Midbrain (tissue), 1 donor: ENCODE data around the gene C15orf61.

Experiments
- DNase-seq: peaks from one replicate; lab custom pipeline; 2025; lab: John Stamatoyannopoulos, UW

C15orf61 gene

DNA sequence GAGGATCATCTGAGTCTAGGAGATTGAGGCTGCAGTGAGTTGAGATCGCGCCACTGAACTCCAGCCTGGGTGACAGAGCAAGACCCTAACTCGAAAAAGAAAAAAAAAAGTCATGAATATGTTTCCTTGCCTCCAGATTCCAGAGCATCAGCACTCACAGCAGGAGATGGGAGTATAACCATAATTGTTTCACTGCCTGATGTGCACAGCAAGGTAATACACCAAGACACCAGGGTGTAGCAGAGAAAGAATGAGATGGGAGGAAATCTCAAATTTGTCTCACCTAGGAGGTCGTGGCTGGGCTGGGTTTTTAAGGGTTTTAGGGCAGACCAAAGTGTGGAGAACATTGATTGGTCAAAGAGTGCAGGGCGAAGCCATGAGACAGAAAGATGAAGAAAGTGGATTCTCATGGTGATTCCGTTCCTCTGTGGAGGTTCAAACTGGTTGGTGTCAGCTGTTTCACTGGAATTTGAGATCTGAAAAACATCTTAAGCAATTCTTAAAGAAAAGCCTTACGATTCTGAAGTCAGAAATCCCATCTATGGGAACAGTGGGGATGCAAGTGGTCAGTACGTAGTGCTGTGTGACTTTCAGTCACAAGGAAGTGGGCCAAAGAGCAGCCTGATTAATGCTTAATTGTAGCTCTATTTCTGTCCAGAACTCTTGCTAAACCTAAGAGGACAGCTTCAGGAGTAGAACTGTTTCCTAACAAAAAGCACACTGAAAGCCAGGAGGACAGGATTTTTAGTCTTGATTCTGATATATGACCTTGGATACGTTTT, 7.8 kb upstream of the C15orf61 start:
- no peak for DNase-seq

DNA sequence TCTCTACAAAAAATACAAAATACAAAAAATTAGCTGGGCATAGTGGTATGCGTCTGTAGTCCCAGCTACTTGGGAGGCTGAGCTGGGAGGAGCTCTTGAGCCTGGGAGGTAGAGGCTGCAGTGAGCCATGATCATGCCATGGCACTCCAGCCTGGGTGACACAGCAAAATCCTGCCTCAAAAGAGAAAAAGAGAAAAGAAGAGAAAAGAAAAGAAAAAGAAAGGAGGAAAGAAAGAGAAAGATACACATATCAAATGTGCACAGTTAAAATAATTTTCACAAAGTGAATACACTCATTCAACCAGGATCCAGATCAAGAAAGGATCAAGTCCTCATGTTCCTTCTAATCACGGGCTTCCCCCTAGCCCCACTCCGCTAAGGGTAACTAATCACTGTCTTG, 5.8 kb upstream of the C15orf61 start:
- DNase-seq, result no peak

DNA sequence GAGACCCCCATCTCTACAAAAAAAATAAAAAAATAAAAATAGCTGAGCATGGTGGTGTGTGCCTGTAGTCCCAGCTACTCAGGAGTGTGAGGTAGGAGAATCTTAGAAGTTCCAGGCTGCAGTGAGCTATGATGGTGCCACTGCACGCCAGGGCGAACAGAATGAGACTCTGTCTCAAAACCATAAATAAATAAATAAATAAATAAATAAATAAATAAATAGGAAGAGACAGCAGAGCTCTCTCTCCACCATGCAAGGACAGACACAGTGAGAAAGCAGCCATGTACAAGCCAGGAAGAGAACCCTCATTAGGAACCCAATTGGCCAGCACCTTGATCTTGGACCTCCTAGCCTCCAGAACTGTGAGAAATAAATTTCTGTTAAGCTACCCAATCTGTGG, 5.4 kb upstream of the C15orf61 start:
- no peak for DNase-seq

DNA sequence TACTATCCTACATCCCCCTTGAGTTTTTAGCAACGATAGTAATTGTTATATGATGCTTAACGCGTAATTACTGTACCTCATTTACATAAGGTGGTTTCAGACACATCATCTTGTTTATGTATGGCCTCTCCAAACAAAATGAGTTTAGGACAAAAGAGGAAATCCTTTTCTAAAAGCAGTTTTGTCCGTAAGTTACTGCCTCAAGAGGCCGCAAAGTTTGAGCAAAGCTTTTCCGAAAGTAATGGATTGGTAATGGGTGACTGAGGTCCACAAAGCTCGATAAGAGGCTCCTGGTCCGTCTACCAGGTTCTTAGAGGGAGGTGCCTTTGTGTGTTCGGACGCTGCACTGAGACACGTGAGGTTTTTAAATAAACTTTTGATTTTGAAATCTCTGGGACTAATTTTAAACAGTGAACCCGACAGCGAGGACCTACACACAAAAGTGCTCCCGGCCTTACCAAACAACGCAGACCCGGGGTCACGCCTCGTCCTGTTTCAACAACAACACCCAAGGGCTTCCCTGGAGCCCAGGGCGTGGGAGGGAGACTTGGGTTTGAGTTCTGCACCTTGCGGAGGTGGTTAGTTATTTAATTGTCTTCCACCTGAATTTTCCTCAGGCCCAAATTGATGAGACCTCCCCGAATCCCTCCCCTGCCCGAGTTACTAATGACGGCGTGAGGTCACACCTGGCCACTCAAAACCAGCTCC, 456 bp upstream of the C15orf61 start:
- DNase-seq, result peak; percentile 44

DNA sequence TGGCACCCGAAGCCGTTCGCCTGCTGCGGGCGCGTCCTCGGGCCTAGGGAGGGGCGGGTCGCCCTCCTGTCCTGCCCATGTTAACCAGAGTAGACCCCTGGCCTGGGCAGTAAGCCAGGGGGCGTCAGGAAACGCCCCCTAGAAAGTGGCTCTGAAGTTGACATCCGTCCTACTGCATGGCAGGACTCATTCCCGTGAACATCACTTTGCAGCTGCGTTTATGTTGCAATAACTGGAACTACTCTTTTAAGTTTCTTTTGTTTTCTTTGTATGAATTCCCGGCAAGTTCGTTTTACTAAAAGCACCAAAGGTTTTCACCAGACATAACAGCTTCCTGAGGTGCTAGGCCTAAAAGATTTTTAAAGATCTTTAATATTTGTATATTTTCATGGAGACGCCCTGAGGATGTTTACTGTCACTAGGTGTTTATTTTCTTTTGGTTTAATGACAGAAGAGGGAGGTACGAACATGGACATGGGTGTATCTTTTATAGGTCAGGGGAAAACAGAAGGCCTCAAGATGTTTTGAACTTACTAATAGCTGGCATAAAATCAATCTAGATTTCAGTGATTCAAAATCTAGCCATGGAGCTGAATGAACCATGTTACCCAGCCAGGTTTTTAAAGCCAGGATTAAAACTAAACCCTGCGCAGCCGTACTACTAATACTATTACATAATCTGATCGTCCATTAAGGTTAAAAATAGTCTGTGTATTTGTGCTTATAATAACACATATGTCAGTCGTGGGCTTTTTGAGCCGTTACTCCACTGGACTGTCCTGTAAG, 1.0 kb downstream of the C15orf61 start:
- DNase-seq, result peak; percentile 31

DNA sequence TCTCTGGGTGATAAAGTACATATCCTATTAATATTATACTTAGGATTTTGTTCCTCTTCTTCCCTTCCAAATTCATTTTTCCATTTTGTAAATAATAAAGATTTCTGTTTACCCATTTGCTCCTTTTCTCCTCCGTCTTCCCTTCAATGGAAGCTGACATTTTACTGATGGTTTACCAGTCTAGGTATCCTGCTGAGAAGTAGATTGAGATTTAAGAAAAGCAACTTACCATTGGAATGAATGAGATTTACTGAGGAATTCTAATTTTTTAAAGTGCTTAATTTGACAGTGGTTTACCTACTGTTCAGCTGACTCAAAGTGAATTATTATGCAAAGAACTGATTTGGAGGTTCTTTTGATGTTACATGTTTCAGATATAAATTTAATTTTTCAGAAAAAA, 2.4 kb downstream of the C15orf61 start:
- DNase-seq, result no peak

DNA sequence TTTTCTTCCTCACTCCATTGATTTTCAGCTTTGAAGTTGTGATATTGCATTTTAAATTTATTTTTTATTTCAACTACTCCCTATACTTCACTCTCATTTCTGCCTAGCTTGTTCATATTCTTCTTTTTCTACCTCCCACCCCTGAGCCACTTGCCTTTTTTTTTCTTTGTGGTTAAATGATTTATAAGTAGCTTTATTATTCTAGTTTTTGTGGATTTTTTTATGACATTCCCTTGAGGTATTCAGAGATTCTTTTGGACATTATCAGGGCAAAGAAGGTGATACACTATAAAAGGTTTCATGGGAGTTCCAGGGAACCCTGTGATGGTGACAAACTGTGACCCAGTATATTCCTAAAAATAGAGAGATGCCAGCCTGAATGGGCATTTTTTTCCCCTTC, 3.3 kb downstream of the C15orf61 start:
- no peak for DNase-seq

DNA sequence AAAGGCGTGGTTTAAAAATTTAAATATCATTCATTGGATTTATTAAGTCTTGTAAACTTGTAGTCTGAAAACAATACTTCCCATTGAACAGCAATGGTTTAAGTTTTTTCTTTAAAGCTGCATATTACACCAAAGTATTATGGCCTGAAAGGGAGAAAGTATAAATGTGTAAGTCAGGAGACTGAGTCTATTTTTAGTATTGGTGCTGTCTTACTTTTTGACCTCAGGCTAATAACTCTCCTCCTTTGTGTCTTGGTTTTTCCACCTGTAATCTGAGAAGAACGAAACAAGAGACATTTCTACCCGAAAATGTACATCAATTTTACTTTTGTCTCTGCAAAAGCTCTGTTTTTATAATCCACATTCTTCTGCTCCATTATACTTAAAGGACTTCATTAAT, 7.6 kb downstream of the C15orf61 start:
- no peak for DNase-seq

DNA sequence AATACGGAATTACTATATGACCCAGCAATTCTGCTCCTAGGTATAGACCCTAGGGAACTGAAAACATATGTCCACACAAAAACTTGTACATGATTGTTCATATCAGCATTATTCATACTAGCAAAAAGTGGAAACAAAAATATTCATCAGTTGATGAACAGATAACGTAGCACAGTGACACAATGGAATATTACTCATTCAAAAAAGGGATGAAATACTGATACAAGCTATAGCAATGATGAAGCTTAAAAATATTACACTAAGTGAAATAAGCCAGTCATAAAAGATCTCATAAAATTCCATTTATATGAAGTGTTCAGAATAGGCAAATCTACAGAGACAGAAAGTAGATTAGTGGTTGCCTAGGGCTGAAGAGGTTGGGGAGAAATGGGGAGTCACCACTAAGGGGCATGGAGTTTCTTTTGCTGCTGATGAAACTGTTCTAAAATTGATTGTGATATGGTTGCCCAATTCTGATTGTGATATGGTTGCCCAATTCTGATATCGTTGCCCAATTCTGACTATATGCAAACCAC, 10.5 kb downstream of the C15orf61 start:
- DNase-seq, result no peak

DNA sequence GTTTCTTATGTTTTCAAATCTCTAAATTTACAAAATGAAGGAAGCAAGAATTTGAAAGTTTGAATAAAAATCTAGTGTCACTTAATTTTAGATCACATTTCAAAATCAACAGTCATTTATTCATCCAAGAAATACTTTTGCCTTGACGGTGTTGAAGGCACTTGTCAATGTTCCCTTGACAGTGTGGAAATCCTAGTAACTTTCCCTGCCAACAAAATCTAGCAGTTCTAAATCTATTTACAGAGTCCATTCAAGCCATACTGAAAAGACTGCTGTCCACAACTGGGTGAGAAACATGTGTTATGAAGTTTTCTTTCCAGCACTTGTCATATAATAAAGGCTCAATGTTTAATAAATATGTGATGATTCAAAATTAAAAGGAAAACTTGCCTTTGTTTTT, 12.9 kb downstream of the C15orf61 start:
- DNase-seq, result no peak

DNA sequence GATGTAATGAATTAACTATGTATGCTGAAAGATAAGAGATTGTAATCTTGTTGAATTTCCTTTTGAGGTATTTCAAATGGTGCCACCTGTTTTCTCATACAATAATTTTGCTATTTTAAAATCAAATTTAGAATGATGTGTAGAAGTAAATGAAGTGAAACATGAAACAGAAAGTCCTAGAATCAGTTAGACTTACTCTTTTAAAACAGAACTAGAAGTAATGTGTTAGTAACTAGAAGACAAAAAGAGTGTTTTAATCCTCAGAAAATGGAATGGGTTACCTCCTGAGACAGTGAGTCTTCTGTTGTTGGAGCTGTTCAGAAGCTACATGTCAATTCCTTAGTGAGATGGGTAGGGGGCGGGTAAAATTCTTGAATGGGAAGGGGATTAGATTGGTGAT, 13.4 kb downstream of the C15orf61 start:
- DNase-seq, result no peak

DNA sequence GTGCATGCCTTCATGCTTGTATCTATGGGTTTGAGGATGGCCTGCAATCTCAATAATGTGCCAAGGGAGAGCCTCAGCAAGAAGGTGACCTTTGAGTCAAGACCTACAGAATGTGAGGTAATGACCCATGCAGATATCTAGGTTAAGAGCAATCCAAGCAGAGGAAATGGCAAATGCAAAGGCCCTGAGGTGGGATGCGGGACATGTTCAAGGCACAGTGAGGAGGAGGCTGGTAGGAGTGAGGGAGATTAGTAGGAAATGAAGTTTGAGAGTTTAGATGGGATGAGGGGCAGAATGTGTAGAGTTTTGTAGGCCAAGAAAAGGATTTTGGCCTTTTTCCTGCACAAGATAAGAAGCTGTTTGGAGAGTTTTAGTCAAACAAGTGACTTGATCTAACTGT, 16.8 kb downstream of the C15orf61 start:
- DNase-seq, result no peak

DNA sequence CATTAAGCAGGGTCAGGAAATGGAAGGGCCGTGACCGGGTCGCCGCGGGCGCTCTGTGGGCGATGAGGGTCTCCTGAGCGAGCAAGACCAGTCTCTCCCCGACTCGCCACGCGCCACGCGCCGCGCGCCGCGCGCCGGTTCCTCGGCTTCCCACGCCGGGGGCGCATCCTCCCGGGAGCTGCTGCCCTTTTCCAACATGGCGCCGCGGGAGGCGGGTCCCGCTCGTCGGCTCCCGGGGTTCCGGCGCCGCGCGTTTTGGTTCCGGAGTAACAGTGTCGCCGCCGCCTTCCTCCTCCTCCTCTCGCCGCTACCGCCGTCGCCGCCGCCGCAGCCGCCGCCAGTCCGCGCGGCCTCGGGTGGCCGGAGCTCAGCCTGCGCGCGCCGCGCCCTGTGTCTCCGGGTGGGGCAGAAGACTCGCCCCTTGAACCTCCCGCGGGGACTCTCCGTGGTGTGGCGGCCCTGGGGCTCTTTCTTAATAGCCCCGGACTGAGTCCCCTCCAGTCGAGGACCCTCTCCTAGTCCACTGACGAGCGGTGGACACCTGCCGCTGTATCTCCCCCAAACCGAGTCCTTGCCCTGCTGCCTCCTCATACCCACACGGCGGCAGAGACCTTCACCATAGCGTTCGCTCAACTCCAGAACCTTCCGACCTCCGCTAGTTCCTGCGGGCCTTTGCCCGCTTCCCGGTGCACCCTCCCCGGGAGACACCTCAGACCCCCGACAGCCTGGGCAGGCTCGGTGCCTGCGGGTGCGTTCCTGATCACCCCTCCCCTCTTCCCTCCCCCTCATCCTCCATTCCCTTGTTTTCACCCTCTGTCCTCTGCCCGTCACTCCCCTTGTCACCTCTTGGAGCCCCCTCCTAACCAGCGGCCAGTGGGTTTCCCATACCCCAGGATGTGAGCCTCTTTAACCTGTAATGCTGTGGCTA, 21.8 kb downstream of the C15orf61 start, which contains the start of gene MAP2K5:
TSS of gene MAP2K5 (plus strand) at position 284 of the 928 bp plus-strand sequence. CDS start at position 917, 633 bp downstream.
- peak; percentile 86 for DNase-seq

DNA sequence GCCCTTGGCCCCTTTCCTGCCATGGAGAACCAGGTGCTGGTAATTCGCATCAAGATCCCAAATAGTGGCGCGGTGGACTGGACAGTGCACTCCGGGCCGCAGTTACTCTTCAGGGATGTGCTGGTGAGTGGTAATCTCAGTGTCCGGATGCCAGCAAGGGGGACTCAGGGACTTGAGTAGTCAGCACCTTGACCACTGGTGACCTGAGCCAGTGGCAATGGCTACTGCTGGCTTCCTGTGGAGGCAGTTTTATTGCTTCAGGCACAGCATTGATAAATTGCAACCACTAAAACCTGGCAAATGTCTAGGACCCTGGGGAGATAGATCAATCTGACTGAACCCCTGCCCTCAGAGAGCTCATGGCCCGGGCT, 22.4 kb downstream of the C15orf61 start:
- no peak for DNase-seq

DNA sequence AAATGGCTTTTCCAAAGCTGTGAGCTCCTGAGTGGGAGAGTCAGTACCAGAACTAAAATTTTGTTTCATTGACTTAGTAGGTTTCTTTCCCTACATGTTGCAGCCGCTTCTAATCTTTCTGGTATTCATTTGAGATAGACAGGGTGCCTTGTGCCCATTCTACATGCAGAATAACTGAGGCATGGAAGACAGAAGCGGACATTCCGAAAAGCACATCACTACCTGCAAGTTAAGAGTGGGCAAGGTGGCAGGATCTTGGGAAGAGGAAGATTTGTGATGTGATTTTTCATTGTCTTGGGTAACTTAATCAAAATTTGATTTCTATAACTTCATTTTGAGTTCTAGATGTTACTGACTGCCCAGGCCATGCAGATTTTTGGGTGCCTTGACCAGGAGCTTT, 23.5 kb downstream of the C15orf61 start:
- no peak for DNase-seq

DNA sequence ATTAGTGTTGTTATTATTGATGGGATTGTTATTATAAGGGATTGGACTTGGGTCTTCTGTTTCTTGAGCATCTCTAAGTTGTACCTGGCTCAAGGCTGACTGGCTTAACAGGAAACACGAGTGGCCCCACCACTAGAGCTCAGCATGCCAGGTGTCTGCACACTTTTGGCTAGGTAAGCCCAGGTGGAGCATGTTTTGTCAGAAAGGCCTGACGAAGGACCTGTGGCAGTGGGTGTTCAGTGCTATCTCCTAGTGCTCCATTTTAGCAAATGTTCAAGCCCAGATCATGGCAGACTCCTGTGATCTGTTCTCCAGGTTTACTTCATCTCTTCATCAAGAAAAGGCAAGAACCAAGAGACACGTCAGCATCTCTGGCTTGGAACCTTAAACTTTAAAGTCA, 24.9 kb downstream of the C15orf61 start:
- no peak for DNase-seq

DNA sequence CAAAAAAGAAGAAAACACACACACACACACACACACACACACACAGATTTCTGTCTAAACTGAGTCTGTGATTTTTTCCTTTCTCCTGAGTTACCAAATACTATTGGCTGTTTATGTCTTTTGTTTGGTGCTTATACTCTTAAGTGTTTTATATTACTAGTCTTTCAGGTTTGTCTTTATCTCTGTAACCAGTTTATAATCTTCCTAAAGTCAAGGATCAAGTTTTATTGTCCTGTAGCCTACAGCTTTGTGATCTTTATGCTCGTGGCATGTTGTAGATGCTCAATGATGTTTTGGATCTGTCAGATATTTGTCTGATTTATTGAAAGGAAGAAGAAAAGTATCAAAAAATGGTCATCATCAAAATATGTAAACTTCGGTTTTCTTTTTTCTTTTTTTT, 26.1 kb downstream of the C15orf61 start:
- DNase-seq, result no peak

DNA sequence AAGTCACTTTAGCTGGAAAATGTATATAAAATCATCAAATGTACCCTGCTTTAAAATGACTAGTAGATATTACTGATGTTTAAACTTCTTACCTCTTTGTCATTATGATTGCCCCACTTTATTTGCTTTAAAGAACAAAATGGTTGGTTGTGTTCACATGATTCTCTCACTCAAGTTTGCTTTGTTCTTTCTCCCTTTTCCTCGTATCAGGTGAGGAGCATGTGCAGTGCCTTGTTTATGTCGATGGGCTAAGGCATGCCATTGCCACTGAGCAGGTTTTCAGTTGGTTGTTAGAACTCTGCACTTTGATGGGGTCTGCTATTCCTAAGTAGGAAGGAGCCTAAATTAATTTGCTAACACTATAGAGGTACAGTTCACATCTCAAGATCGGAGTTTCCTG, 26.9 kb downstream of the C15orf61 start:
- DNase-seq, result no peak

DNA sequence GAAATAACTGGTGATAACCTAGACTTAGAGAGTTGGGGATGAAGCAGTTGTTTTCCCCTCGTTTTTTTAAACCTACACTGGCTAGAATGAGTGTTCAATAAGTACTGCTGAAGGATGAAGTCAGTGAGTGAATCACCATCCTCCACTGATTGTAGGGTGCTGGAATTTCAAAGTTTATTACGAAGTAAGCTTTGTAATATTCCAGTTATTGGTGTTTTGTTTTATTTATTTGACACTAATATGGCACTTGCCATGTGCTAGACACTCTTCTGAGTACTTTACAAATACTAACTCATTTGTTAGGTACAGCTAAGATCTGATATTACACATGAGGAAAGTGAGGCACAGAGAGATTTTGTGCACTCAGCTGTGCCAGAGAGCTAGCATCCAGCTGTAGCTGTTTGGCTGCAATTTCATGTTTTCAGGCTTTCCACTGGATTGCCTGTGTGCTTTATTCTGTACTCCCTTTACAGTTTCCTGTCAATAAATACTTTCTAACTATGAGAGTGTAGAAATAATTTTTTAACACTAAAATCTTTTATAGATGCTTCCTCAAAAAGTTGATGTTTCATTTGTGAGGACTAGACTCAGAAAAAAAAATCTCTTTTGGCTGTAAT, 27.4 kb downstream of the C15orf61 start:
- DNase-seq, result no peak

DNA sequence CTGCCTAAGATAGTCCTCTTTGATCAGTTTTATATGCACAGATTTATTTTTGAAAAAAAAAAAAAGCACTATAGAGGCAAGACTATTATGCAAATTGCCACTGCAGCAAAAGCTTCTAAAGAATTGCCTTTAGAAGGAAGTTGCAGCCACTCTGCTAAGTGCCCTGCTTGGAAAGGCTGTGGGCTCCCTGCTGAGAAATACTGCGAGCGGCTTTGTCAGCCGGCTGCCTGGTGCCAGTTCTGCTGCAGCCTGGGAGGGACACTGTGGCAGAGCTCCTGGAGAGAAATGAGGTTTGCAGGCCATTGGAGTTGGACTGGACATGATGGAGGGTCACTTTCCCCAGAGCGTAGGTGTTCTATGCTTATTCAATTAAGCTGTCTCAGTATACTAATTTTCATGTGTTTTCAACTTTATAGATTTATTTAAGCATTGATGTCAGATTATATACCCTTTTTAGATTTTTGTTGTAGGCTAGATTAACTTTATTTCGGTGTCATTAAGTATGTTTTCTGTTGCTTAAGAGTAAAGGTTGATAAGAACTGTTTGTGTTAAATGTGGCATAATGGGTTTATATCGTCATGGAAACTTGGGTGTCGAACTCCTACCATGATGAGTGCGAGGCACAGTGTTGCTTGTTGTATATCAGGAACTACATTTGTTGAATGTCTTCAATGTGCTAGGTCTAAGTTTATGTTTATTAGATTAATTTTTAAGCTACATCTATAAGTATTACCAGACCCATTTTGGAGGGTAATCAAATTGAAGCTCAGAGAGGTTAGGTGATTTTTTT, 28.1 kb downstream of the C15orf61 start:
- peak; percentile 81 for DNase-seq
